Left ventricle myocardium inferior (tissue), 1 donor: ENCODE measurements around the gene PRR5L. TPM values are rescaled to one million over a fixed set of nuclear protein-coding genes. Genes with fewer than 3 reads are reported as not detected.

ENCODE experiments used
- DNase-seq: peaks from one replicate; pipeline ENCODE4 v3.0.0-alpha.2; 2020
- H3K27ac ChIP-seq: fragments of 200-600 bp; replicated peaks from 2 replicates; pipeline ENCODE4 v1.8.0; 2021
- H3K27me3 ChIP-seq: fragments of 200-600 bp; 2 replicates; pipeline ENCODE4 v1.8.0; 2021; ENCODE audit warnings: low read depth
- H3K36me3 ChIP-seq: fragments of 200-600 bp; 2 replicates; pipeline ENCODE4 v1.8.0; 2021
- H3K4me1 ChIP-seq: fragments of 200-600 bp; 2 replicates; pipeline ENCODE4 v1.8.0; 2021
- H3K4me3 ChIP-seq: fragments of 200-600 bp; 2 replicates; pipeline ENCODE4 v1.8.0; 2021; ENCODE audit warnings: mild to moderate bottlenecking, moderate library complexity
- H3K9me3 ChIP-seq: fragments of 200-600 bp; replicated peaks from 2 replicates; pipeline ENCODE4 v1.8.0; 2021
- CTCF ChIP-seq: fragments of 200-600 bp; IDR thresholded peaks from 2 replicates; pipeline ENCODE4 v1.8.0; 2021; ENCODE audit warnings: antibody characterized with exemption, mild to moderate bottlenecking, borderline replicate concordance
- intact Hi-C: fragments of 100-400 bp; cut with micrococcal nuclease; formaldehyde crosslinking; loops from one replicate; pipeline ENCODE4 v1.11.0; 2022
- total RNA-seq: library from RNA; stranded (reverse); fragmentation: NEBNext Ultra II Directional; extraction: Animal tissue kit (Norgen Biotek cat#: 25700); gene quantifications from one replicate; pipeline ENCODE4 v1.2.1, GENCODE V29; 2021
- donor health status: DM: no; HTN: yes; CAD: no; lungs with severe emphysema.

Gene PRR5L
- total RNA-seq, 1 donor from 2014 or later = 1.3 TPM

- DNase-seq = no peak
- Histone ChIP-seq H3K27ac (no peak overlapping the region), H3K36me3 (no peaks in the 10 kb centered on the region), H3K27me3 (no peaks in the 10 kb centered on the region), H3K9me3 (no peaks in the 10 kb centered on the region), H3K4me1 (no peaks in the 10 kb centered on the region), H3K4me3 (no peak overlapping the region)
- intact Hi-C loops = no loop called here
- TF ChIP-seq CTCF = no peak
These were observed 145.6 kb downstream of the PRR5L start for GRCh38 chr11:36441610-36442208.

GRCh38 chr11:36443661-36444060 is 147.6 kb downstream of the PRR5L start:
- H3K27ac ChIP-seq = no peak overlapping the region
- TF ChIP-seq CTCF = no peak
- no peaks in the 10 kb centered on the region for H3K27me3 ChIP-seq
- intact Hi-C loops = no loop called here
- DNase-seq = no peak
- no peaks in the 10 kb centered on the region for H3K4me1 ChIP-seq
- no peaks in the 10 kb centered on the region for H3K36me3 ChIP-seq
- no peaks in the 10 kb centered on the region for H3K9me3 ChIP-seq
- H3K4me3 ChIP-seq = no peak overlapping the region

DNA sequence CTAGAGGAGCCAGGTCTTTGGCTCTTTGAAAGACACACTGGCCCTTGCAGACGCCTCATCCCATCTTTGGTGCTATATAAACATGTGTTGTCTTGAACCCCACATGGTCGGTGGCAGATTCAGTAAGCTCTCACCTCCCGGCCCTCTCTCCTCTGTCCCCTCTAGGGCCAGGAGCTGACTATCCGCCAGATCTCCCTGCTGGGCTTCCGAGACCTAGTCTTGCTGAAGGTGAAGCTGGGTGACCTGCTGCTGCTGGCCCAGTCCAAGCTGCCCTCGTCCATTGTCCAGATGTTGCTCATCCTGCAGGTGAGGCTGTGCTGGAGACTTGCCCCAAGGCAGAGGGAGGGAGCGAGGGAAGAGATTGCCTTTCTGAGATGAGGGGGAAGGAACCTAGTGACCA is 150.0 kb downstream of the PRR5L start:
- TF ChIP-seq CTCF = no peak
- peaks cover 5% of the 10 kb centered on the region for H3K4me1 ChIP-seq
- H3K27me3 ChIP-seq = no peaks in the 10 kb centered on the region
- H3K27ac ChIP-seq = no peak overlapping the region
- no peak for DNase-seq
- no peak overlapping the region for H3K4me3 ChIP-seq
- intact Hi-C loops = no loop called here
- H3K9me3 ChIP-seq = no peaks in the 10 kb centered on the region
- H3K36me3 ChIP-seq = no peaks in the 10 kb centered on the region

- H3K36me3 ChIP-seq = no peaks in the 10 kb centered on the region
- no peak for DNase-seq
These were observed 151.4 kb downstream of the PRR5L start for GRCh38 chr11:36447514-36447913.

DNA sequence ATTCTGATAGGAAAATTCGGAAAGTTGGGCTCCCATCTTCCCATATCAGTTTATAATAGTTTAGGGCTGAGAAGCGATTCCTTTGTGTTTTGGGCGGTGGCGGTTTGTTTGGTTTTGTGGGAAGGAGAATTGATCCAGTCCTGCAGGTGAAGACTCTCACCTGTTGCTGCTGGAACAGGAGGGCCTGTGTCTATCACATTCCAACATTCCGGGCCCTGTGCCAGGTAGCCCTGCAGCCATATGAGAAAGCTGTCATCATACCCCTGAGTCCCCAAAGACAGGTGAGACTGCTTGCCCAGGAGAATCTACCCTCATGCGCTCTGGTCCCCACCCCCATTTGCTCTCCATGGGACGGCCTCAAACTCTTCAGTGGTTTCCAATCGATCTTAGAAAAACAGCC is 151.9 kb downstream of the PRR5L start:
- no peak for TF ChIP-seq CTCF
- H3K36me3 ChIP-seq = no peaks in the 10 kb centered on the region

More at GRCh38 chr11:36447514-36447913, 151.4 kb downstream of the PRR5L start:
- H3K4me3 ChIP-seq = no peak overlapping the region
- H3K4me1 ChIP-seq = peaks cover 12% of the 10 kb centered on the region
- no peaks in the 10 kb centered on the region for H3K27me3 ChIP-seq
- no peaks in the 10 kb centered on the region for H3K9me3 ChIP-seq
- intact Hi-C loops = no loop called here
- H3K27ac ChIP-seq = no peak overlapping the region
- TF ChIP-seq CTCF = no peak

More for the DNA sequence above, 151.9 kb downstream of the PRR5L start:
- intact Hi-C loops = no loop called here
- peaks cover 17% of the 10 kb centered on the region for H3K4me1 ChIP-seq
- no peak overlapping the region for H3K27ac ChIP-seq
- no peak for DNase-seq
- no peak overlapping the region for H3K4me3 ChIP-seq
- H3K9me3 ChIP-seq = no peaks in the 10 kb centered on the region
- no peaks in the 10 kb centered on the region for H3K27me3 ChIP-seq
